GM12878 (cell line): ENCODE measurements around the gene YTHDC1. TPM values are rescaled to one million over a fixed set of nuclear protein-coding genes. Genes with fewer than 3 reads are reported as not detected.

Experiments used
- ATAC-seq: fragments of 200-7000 bp; cut with Tn5 transposase; 3 replicates; pipeline ENCODE4 v1.9.1; 2020; ENCODE audit warnings: mild to moderate bottlenecking, moderate library complexity
- BruUV-seq: library from RNA; stranded (reverse); fragments of 400-500 nt; replicated peaks from 2 replicates; lab custom pipeline; 2021; lab: Mats Ljungman, UMichigan
- CTCF ChIA-PET: fragments of 300-600 bp; sonication (Branson Sonifier 250); formaldehyde crosslinking; extraction: SDS; loops from one replicate; lab custom pipeline; 2021; ENCODE audit warnings: inconsistent platforms; lab: Yijun Ruan, JAX
- POLR2A ChIA-PET: fragments of 350-600 bp; formaldehyde crosslinking; extraction: SDS; loops from one replicate; lab custom pipeline; 2021; ENCODE audit warnings: inconsistent platforms; lab: Charles Lee
- RAD21 ChIA-PET: fragments of 300-600 bp; sonication (Branson Sonifier 250); formaldehyde crosslinking; loops from one replicate; lab custom pipeline; 2023; ENCODE audit warnings: antibody characterized with exemption; ENCODE audit not compliant: unreplicated experiment; lab: Charles Lee
- SMC1A ChIA-PET: fragments of 300-600 bp; sonication (Branson Sonifier 250); formaldehyde crosslinking; loops from one replicate; lab custom pipeline; 2023; ENCODE audit not compliant: unreplicated experiment, uncharacterized antibody; lab: Charles Lee
- DNase-seq: peaks from one replicate; pipeline ENCODE4 v3.0.0-alpha.2; 2011; ENCODE audit warnings: low read depth, low spot score
- FAIRE-seq: peaks from 3 replicates; lab custom pipeline; 2011; peaks lifted over from hg19 to GRCh38; lab: Jason Lieb, UNC
- H2AFZ ChIP-seq: 2 replicates; pipeline ENCODE4 v1.6.0; 2011; ENCODE audit warnings: low read depth, low read length, control low read depth; ENCODE audit not compliant: control insufficient read depth
- H3K27ac ChIP-seq: 2 replicates; pipeline ENCODE4 v1.5.1; 2011; ENCODE audit warnings: control low read depth; ENCODE audit not compliant: control insufficient read depth, insufficient read depth
- H3K27me3 ChIP-seq, 2 experiments: replicated peaks in 1 of 2; 2 replicates each; pipeline versions ENCODE4 v1.6.0 to v1.6.1; 2011; ENCODE audit warnings: low read length in 1 of 2; ENCODE audit not compliant: control insufficient read depth in 2 of 2, insufficient read depth in 2 of 2
- H3K36me3 ChIP-seq, 2 experiments: 2 replicates each; pipeline ENCODE4 v1.5.1; 2011; ENCODE audit warnings: low read length in 1 of 2; ENCODE audit not compliant: control insufficient read depth in 2 of 2, insufficient read depth in 2 of 2
- H3K4me1 ChIP-seq: 2 replicates; pipeline ENCODE4 v1.6.1; 2011; ENCODE audit warnings: mild to moderate bottlenecking, low read length, moderate library complexity, mixed read lengths; ENCODE audit not compliant: control insufficient read depth, insufficient read depth
- H3K4me2 ChIP-seq: 2 replicates; pipeline ENCODE4 v1.6.0; 2011; ENCODE audit warnings: control low read depth; ENCODE audit not compliant: control insufficient read depth, insufficient read depth
- H3K4me3 ChIP-seq: fragments of 200-600 bp; sonication (generic); 2 replicates; pipeline ENCODE4 v1.5.1; 2016
- H3K79me2 ChIP-seq: 2 replicates; pipeline ENCODE4 v1.6.0; 2011; ENCODE audit warnings: low read length; ENCODE audit not compliant: control insufficient read depth, insufficient read depth
- H3K9ac ChIP-seq: 2 replicates; pipeline ENCODE4 v1.8.0; 2011; ENCODE audit warnings: low read length, control low read depth, mixed read lengths; ENCODE audit not compliant: control insufficient read depth, insufficient read depth
- H3K9me3 ChIP-seq: replicated peaks from 3 replicates; pipeline ENCODE4 v1.5.1; 2011; ENCODE audit warnings: mild to moderate bottlenecking, low read length; ENCODE audit not compliant: control insufficient read depth, insufficient read depth
- H4K20me1 ChIP-seq: 2 replicates; pipeline ENCODE4 v1.6.0; 2011; ENCODE audit not compliant: control insufficient read depth, insufficient read depth
- ATF2 ChIP-seq: IDR thresholded peaks from 2 replicates; pipeline ENCODE4 v1.6.1; 2012; ENCODE audit warnings: low read length, inconsistent platforms
- BHLHE40 ChIP-seq, 2 experiments: fragments of 450-650 bp in 1 of 2; IDR thresholded peaks; 2 replicates each; pipeline ENCODE4 v1.6.1; 2011 to 2017; ENCODE audit warnings: low read depth in 2 of 2, borderline replicate concordance in 1 of 2, improper control_type of control experiment in 1 of 2, low read length in 1 of 2, mild to moderate bottlenecking in 1 of 2
- ELK1 ChIP-seq: IDR thresholded peaks from 2 replicates; pipeline ENCODE4 v1.6.1; 2012; ENCODE audit warnings: low read depth, low read length, improper control_type of control experiment
- MYC ChIP-seq: IDR thresholded peaks from 2 replicates; pipeline ENCODE4 v1.6.1; 2011; ENCODE audit warnings: mild to moderate bottlenecking, low read length, moderate library complexity, inconsistent platforms; ENCODE audit not compliant: insufficient read depth, insufficient replicate concordance, insufficient read length, severe bottlenecking
- NRF1 ChIP-seq: conservative IDR thresholded peaks from 2 replicates; pipeline ENCODE4 v1.6.1; 2011; ENCODE audit warnings: mild to moderate bottlenecking, low read depth, low read length, improper control_type of control experiment
- PML ChIP-seq: IDR thresholded peaks from 2 replicates; pipeline ENCODE4 v1.6.1; 2012; ENCODE audit warnings: low read length, inconsistent platforms
- POLR2A ChIP-seq: IDR thresholded peaks from 2 replicates; pipeline ENCODE4 v1.6.1; 2011; ENCODE audit warnings: low read depth, mild to moderate bottlenecking, low read length
- ZNF207 ChIP-seq: fragments of 450-650 bp; IDR thresholded peaks from 2 replicates; pipeline ENCODE4 v1.6.1; 2014; ENCODE audit warnings: antibody characterized with exemption, mild to moderate bottlenecking, borderline replicate concordance
- WGBS: methylation state at CpG from one replicate; pipeline ENCODE4 v1.1.6; 2016; ENCODE audit warnings: low lambda C conversion rate; ENCODE audit not compliant: insufficient replicate concordance, insufficient coverage; ENCODE audit errors: missing lambda C conversion rate; 5-methylcytosine and 5-hydroxymethylcytosine counted together
- in situ Hi-C: fragments of 300-500 bp; cut with MboI; formaldehyde crosslinking; loops from 9 replicates; pipeline ENCODE4 v1.14.3; 2018; ENCODE audit warnings: mixed read lengths
- intact Hi-C: fragments of 100-400 bp; cut with micrococcal nuclease; formaldehyde crosslinking; loops from one replicate; pipeline ENCODE4 v1.14.2; 2022; ENCODE audit not compliant: unreplicated experiment
- polyA plus RNA-seq, 11 experiments: library from polyadenylated mRNA; depleted of rRNA in 4 of 11; unstranded in 6 of 11; stranded (reverse) in 5 of 11; fragments of >200 nt; fragmentation: Nextera tagmentation in 4 of 11; fragmentation: Illumina TruSeq in 1 of 11; extraction: Ambion mirVana in 4 of 11; extraction: Trizol in 1 of 11; gene quantifications; 1 replicate in 1 of 11; 2 replicates in 10 of 11; pipeline versions ENCODE4 v1.2.1 to v1.2.3, GENCODE V29; 2011 to 2016; ENCODE audit warnings: inconsistent platforms in 2 of 11, missing spikeins in 2 of 11, low read depth in 1 of 11
- total RNA-seq, 4 experiments: library from RNA; depleted of rRNA in 3 of 4; stranded (reverse); fragments of >200 nt in 3 of 4; fragmentation: Illumina TruSeq in 1 of 4; extraction: Trizol in 1 of 4; gene quantifications; 2 replicates each; pipeline versions ENCODE4 v1.2.1 to v1.2.3, GENCODE V29; 2013 to 2021
- TF ChIP-seq, protein P1 (sequence below): fragments of 450-650 bp; IDR thresholded peaks from 2 replicates; pipeline ENCODE4 v1.6.1; 2016; ENCODE audit warnings: mild to moderate bottlenecking
- TF ChIP-seq, protein P2 (sequence below): fragments of 150-350 bp; IDR thresholded peaks from 2 replicates; pipeline ENCODE4 v1.6.1; 2016; ENCODE audit warnings: low read depth, low read length

YTHDC1 gene
- total and polyA plus RNA-seq, 10 of the 15 experiments (the other 5 are each of a cell fraction or from before 2014, with no cell fraction given): 18.7 to 83.2 (median 47.5) TPM

- no peak overlapping the region for H3K4me2 ChIP-seq
- in situ Hi-C loops (loop anchor here (25.0 kb wide), 1 partner anchor 254 kb away; no protein-coding TSS in a partner anchor), intact Hi-C loops (no loop called here)
- no peak overlapping the region for H3K27ac ChIP-seq
- 0% methylated on average over 3 of the region's 3 CpGs for WGBS
- no peak for FAIRE-seq
- BruUV-seq: no TSS peak
- no peaks in the 10 kb centered on the region; a peak in 1 of 4 replicates for H3K27me3 ChIP-seq
- no peaks in the 10 kb centered on the region for H3K36me3 ChIP-seq
- no peaks in the 10 kb centered on the region for H3K9me3 ChIP-seq
- no peak for DNase-seq
- H4K20me1 ChIP-seq: no peaks in the 10 kb centered on the region
- TF ChIP-seq, protein P1, sequence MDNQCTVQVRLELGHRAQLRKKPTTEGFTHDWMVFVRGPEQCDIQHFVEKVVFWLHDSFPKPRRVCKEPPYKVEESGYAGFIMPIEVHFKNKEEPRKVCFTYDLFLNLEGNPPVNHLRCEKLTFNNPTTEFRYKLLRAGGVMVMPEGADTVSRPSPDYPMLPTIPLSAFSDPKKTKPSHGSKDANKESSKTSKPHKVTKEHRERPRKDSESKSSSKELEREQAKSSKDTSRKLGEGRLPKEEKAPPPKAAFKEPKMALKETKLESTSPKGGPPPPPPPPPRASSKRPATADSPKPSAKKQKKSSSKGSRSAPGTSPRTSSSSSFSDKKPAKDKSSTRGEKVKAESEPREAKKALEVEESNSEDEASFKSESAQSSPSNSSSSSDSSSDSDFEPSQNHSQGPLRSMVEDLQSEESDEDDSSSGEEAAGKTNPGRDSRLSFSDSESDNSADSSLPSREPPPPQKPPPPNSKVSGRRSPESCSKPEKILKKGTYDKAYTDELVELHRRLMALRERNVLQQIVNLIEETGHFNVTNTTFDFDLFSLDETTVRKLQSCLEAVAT: no peak
- no peak for TF ChIP-seq MYC
- no peak for TF ChIP-seq POLR2A
- TF ChIP-seq, protein P2, sequence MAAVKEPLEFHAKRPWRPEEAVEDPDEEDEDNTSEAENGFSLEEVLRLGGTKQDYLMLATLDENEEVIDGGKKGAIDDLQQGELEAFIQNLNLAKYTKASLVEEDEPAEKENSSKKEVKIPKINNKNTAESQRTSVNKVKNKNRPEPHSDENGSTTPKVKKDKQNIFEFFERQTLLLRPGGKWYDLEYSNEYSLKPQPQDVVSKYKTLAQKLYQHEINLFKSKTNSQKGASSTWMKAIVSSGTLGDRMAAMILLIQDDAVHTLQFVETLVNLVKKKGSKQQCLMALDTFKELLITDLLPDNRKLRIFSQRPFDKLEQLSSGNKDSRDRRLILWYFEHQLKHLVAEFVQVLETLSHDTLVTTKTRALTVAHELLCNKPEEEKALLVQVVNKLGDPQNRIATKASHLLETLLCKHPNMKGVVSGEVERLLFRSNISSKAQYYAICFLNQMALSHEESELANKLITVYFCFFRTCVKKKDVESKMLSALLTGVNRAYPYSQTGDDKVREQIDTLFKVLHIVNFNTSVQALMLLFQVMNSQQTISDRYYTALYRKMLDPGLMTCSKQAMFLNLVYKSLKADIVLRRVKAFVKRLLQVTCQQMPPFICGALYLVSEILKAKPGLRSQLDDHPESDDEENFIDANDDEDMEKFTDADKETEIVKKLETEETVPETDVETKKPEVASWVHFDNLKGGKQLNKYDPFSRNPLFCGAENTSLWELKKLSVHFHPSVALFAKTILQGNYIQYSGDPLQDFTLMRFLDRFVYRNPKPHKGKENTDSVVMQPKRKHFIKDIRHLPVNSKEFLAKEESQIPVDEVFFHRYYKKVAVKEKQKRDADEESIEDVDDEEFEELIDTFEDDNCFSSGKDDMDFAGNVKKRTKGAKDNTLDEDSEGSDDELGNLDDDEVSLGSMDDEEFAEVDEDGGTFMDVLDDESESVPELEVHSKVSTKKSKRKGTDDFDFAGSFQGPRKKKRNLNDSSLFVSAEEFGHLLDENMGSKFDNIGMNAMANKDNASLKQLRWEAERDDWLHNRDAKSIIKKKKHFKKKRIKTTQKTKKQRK: no peak
- TF ChIP-seq ATF2: no peak
- TF ChIP-seq NRF1: no peak
- no peak for TF ChIP-seq BHLHE40 (IDR thresholded peaks at IDR 0.05; ENCODE audit: borderline replicate concordance in 1 of 2, low read depth in 2 of 2, low read length in 1 of 2)
- TF ChIP-seq ELK1: no peak
- no peak for TF ChIP-seq PML
- no peak for TF ChIP-seq ZNF207
- SMC1A ChIA-PET: no interaction called here
- no peak overlapping the region for H3K4me3 ChIP-seq
- no peak overlapping the region for H3K9ac ChIP-seq
- H2AFZ ChIP-seq: no peak overlapping the region
- POLR2A ChIA-PET: no interaction called here
- no peak; the same call in 2 of the 3 replicates for ATAC-seq
- H3K79me2 ChIP-seq: no peaks in the 10 kb centered on the region
- RAD21 ChIA-PET: no interaction called here
- CTCF ChIA-PET: interaction anchor here (0.6 to 1.0 kb wide), 2 partner anchors 13 to 111 kb away, joined by 3 to 8 read pairs; no protein-coding TSS in a partner anchor
- H3K4me1 ChIP-seq: no peaks in the 10 kb centered on the region
These were observed 33.2 kb upstream of the YTHDC1 start for GRCh38 chr4:68383115-68383514.
